ENCODE data around the gene TMEM219. TPM values are rescaled to one million over a fixed set of nuclear protein-coding genes. Genes with fewer than 3 reads are reported as not detected.

Gene TMEM219
- total and polyA plus RNA-seq, 2 experiments from 2014 or later: 106 to 189 TPM

- no peak overlapping the region for H3K27ac ChIP-seq
- no peak overlapping the region for H2AFZ ChIP-seq
- H3K4me2 ChIP-seq: no peak overlapping the region
- H4K20me1 ChIP-seq (ENCODE audit: insufficient read depth, poor library complexity, severe bottlenecking): no peaks in the 10 kb centered on the region
- H3K9me3 ChIP-seq (ENCODE audit: low read depth): no peaks in the 10 kb centered on the region
- H3K27me3 ChIP-seq: no peaks in the 10 kb centered on the region
- WGBS (ENCODE audit: low lambda C conversion rate, missing lambda C conversion rate): 91% methylated on average over 18 of the region's 19 CpGs
- no peak for DNase-seq (ENCODE audit: low spot score)
- H3K4me3 ChIP-seq: no peak overlapping the region
- no peaks in the 10 kb centered on the region for H3K79me2 ChIP-seq
- H3K36me3 ChIP-seq (replicated peaks; ENCODE audit: insufficient read depth, low read depth): no peaks in the 10 kb centered on the region
- H3K4me1 ChIP-seq (ENCODE audit: insufficient read depth): no peaks in the 10 kb centered on the region
- H3K9me2 ChIP-seq (replicated peaks; ENCODE audit: insufficient read depth): no peaks in the 10 kb centered on the region
- TF ChIP-seq CTCF (IDR thresholded peaks at IDR 0.05; ENCODE audit: poor library complexity): no peak
- TF ChIP-seq EZH2 (IDR thresholded peaks at IDR 0.05; ENCODE audit: borderline replicate concordance): no peak
- no peak for TF ChIP-seq EZH2phosphoT487 (IDR thresholded peaks at IDR 0.05; ENCODE audit: low read depth, severe bottlenecking, unreplicated experiment)
Measured at GRCh38 chr16:30002614-30003346, 40.9 kb downstream of the TMEM219 start.

GRCh38 chr16:30003670-30004423 lies 42.0 kb downstream of the TMEM219 start:
- H3K79me2 ChIP-seq: no peaks in the 10 kb centered on the region
- no peaks in the 10 kb centered on the region for H3K27me3 ChIP-seq
- no peaks in the 10 kb centered on the region for H3K9me3 ChIP-seq (ENCODE audit: low read depth)
- no peaks in the 10 kb centered on the region for H3K9me2 ChIP-seq (replicated peaks; ENCODE audit: insufficient read depth)
- H3K4me2 ChIP-seq: no peak overlapping the region
- 92% methylated on average over 17 of the region's 17 CpGs for WGBS (ENCODE audit: low lambda C conversion rate, missing lambda C conversion rate)
- no peak overlapping the region for H3K4me3 ChIP-seq
- H2AFZ ChIP-seq: no peak overlapping the region
- H3K27ac ChIP-seq: no peak overlapping the region
- no peaks in the 10 kb centered on the region for H3K36me3 ChIP-seq (replicated peaks; ENCODE audit: insufficient read depth, low read depth)
- no peak for DNase-seq (ENCODE audit: low spot score)
- TF ChIP-seq CTCF (IDR thresholded peaks at IDR 0.05; ENCODE audit: poor library complexity) (no peak), EZH2phosphoT487 (IDR thresholded peaks at IDR 0.05; ENCODE audit: low read depth, severe bottlenecking, unreplicated experiment) (no peak), EZH2 (IDR thresholded peaks at IDR 0.05; ENCODE audit: borderline replicate concordance) (no peak)
- H3K4me1 ChIP-seq (ENCODE audit: insufficient read depth): no peaks in the 10 kb centered on the region
- no peaks in the 10 kb centered on the region for H4K20me1 ChIP-seq (ENCODE audit: insufficient read depth, poor library complexity, severe bottlenecking)

- Histone ChIP-seq H3K4me1 (ENCODE audit: insufficient read depth) (no peaks in the 10 kb centered on the region), H3K36me3 (replicated peaks; ENCODE audit: insufficient read depth, low read depth) (no peaks in the 10 kb centered on the region), H3K79me2 (no peaks in the 10 kb centered on the region), H3K27ac (no peak overlapping the region), H3K9me3 (ENCODE audit: low read depth) (no peaks in the 10 kb centered on the region), H3K4me3 (no peak overlapping the region), H3K9me2 (replicated peaks; ENCODE audit: insufficient read depth) (no peaks in the 10 kb centered on the region), H3K4me2 (no peak overlapping the region), H4K20me1 (ENCODE audit: insufficient read depth, poor library complexity, severe bottlenecking) (no peaks in the 10 kb centered on the region), H3K27me3 (no peaks in the 10 kb centered on the region), H2AFZ (no peak overlapping the region)
- DNase-seq (ENCODE audit: low spot score): no peak
- no peak for TF ChIP-seq EZH2 (IDR thresholded peaks at IDR 0.05; ENCODE audit: borderline replicate concordance)
- TF ChIP-seq EZH2phosphoT487 (IDR thresholded peaks at IDR 0.05; ENCODE audit: low read depth, severe bottlenecking, unreplicated experiment): no peak
- no peak for TF ChIP-seq CTCF (IDR thresholded peaks at IDR 0.05; ENCODE audit: poor library complexity)
- WGBS (ENCODE audit: low lambda C conversion rate, missing lambda C conversion rate): 89% methylated on average over 19 of the region's 19 CpGs
Measured at GRCh38 chr16:30004424-30004776, 42.5 kb downstream of the TMEM219 start.
